Measurements from ENCODE around the gene RPP38.

RPP38 gene

GRCh38 chr10:15146366-15146765 is 49.2 kb downstream of the RPP38 start:
- no peak for TF ChIP-seq POLR2AphosphoS5 (IDR thresholded peaks at IDR 0.05; ENCODE audit: low read depth, low read length)
- TF ChIP-seq REST (IDR thresholded peaks at IDR 0.05; ENCODE audit: insufficient read depth in 1 of 2, low read depth in 2 of 2, low read length in 2 of 2) = 0 out of 4 replicates have a peak, but pooled peaks of 1 of the 2 experiments have one; percentile 29

GRCh38 chr10:15147594-15148392 is 50.6 kb downstream of the RPP38 start:
- TF ChIP-seq TAF1 (IDR thresholded peaks at IDR 0.05; ENCODE audit: borderline replicate concordance, insufficient read depth, low read length) (no peak), FOXP2 (optimal IDR thresholded peaks at IDR 0.05; ENCODE audit: borderline replicate concordance, extremely low read depth, extremely low read length, insufficient read depth) (no peak), REST (IDR thresholded peaks at IDR 0.05; ENCODE audit: insufficient read depth in 1 of 2, low read depth in 2 of 2, low read length in 2 of 2) (no peak), SIN3A (IDR thresholded peaks at IDR 0.05; ENCODE audit: borderline replicate concordance, insufficient read depth, low read length) (no peak), POLR2AphosphoS5 (IDR thresholded peaks at IDR 0.05; ENCODE audit: low read depth, low read length) (no peak)

GRCh38 chr10:15149042-15149771 is 52.1 kb downstream of the RPP38 start:
- TF ChIP-seq REST (IDR thresholded peaks at IDR 0.05; ENCODE audit: insufficient read depth in 1 of 2, low read depth in 2 of 2, low read length in 2 of 2) = no peak
- no peak for TF ChIP-seq POLR2AphosphoS5 (IDR thresholded peaks at IDR 0.05; ENCODE audit: low read depth, low read length)
- TF ChIP-seq TAF1 (IDR thresholded peaks at IDR 0.05; ENCODE audit: borderline replicate concordance, insufficient read depth, low read length) = no peak
- no peak for TF ChIP-seq SIN3A (IDR thresholded peaks at IDR 0.05; ENCODE audit: borderline replicate concordance, insufficient read depth, low read length)
- no peak for TF ChIP-seq FOXP2 (optimal IDR thresholded peaks at IDR 0.05; ENCODE audit: borderline replicate concordance, extremely low read depth, extremely low read length, insufficient read depth)

GRCh38 chr10:15150563-15150962 is 53.4 kb downstream of the RPP38 start:
- TF ChIP-seq TAF1 (IDR thresholded peaks at IDR 0.05; ENCODE audit: borderline replicate concordance, insufficient read depth, low read length) (no peak), POLR2AphosphoS5 (IDR thresholded peaks at IDR 0.05; ENCODE audit: low read depth, low read length) (no peak), FOXP2 (optimal IDR thresholded peaks at IDR 0.05; ENCODE audit: borderline replicate concordance, extremely low read depth, extremely low read length, insufficient read depth) (no peak)

GRCh38 chr10:15152556-15152955 is 55.4 kb downstream of the RPP38 start:
- TF ChIP-seq SIN3A (IDR thresholded peaks at IDR 0.05; ENCODE audit: borderline replicate concordance, insufficient read depth, low read length) (no peak), POLR2AphosphoS5 (IDR thresholded peaks at IDR 0.05; ENCODE audit: low read depth, low read length) (no peak), TAF1 (IDR thresholded peaks at IDR 0.05; ENCODE audit: borderline replicate concordance, insufficient read depth, low read length) (no peak), REST (IDR thresholded peaks at IDR 0.05; ENCODE audit: insufficient read depth in 1 of 2, low read depth in 2 of 2, low read length in 2 of 2) (no peak), FOXP2 (optimal IDR thresholded peaks at IDR 0.05; ENCODE audit: borderline replicate concordance, extremely low read depth, extremely low read length, insufficient read depth) (no peak)

All from PFSK-1 (cell line).